Small intestine (tissue), 16 donors: ENCODE data around the gene NAPG. TPM values are rescaled to one million over a fixed set of nuclear protein-coding genes. Genes with fewer than 3 reads are reported as not detected.
A peak's percentile ranks its signal among the peaks of the same experiment; 100 is the strongest.

Source experiments
- DNase-seq, 2 donors: peaks; one replicate each; pipeline versions ENCODE4 v3.0.0 to v3.0.0-alpha.2; 2013
- FAIRE-seq: peaks from 2 replicates; lab custom pipeline; 2012; peaks lifted over from hg19 to GRCh38; lab: Jason Lieb, UNC
- H3K27ac ChIP-seq, 3 donors: one replicate each; pipeline ENCODE4 v1.5.1; 2013; ENCODE audit warnings: low read length in 2 of 3, mild to moderate bottlenecking in 2 of 3, control low read depth in 1 of 3, inconsistent platforms in 1 of 3, low read depth in 1 of 3, moderate library complexity in 1 of 3
- H3K27me3 ChIP-seq, 3 donors: one replicate each; pipeline ENCODE4 v1.6.1; 2013; ENCODE audit warnings: low read length in 3 of 3, inconsistent platforms in 1 of 3; ENCODE audit not compliant: control insufficient read depth in 3 of 3, insufficient read depth in 3 of 3
- H3K36me3 ChIP-seq, 3 donors: one replicate each; pipeline ENCODE4 v1.6.1; 2013; ENCODE audit warnings: low read length in 3 of 3, inconsistent platforms in 1 of 3, low read depth in 1 of 3, mild to moderate bottlenecking in 1 of 3, moderate library complexity in 1 of 3; ENCODE audit not compliant: control insufficient read depth in 3 of 3, insufficient read depth in 2 of 3
- H3K4me1 ChIP-seq, 3 donors: one replicate each; pipeline ENCODE4 v1.6.1; 2013; ENCODE audit warnings: low read length in 2 of 3, inconsistent platforms in 1 of 3, low read depth in 1 of 3, mild to moderate bottlenecking in 1 of 3, moderate library complexity in 1 of 3; ENCODE audit not compliant: control insufficient read depth in 3 of 3, insufficient read depth in 2 of 3
- H3K4me3 ChIP-seq, 3 donors: one replicate each; pipeline ENCODE4 v1.5.1; 2013; ENCODE audit warnings: low read length in 3 of 3, control low read depth in 1 of 3, inconsistent platforms in 1 of 3, low read depth in 1 of 3, mild to moderate bottlenecking in 1 of 3, moderate library complexity in 1 of 3
- H3K9me3 ChIP-seq, 2 donors: one replicate each; pipeline ENCODE4 v1.6.1; 2013; ENCODE audit warnings: low read depth in 1 of 2, low read length in 1 of 2; ENCODE audit not compliant: control insufficient read depth in 2 of 2, insufficient read depth in 1 of 2
- WGBS, 3 donors: extraction: QIAGEN DNeasy Blood & Tissue Kit; methylation state at CpG; one replicate each; pipeline ENCODE4 v1.1.7; 2013; 5-methylcytosine and 5-hydroxymethylcytosine counted together
- long read RNA-seq, 10 donors: transcript quantifications; one replicate each; lab custom pipeline, GENCODE V29; 2026
- polyA plus RNA-seq, 4 donors: library from polyadenylated mRNA; stranded (reverse) in 3 of 4; unstranded in 1 of 4; fragments of 200-250 nt in 3 of 4; fragments of 120-200 nt in 1 of 4; gene quantifications; one replicate each; pipeline versions ENCODE4 v1.2.1 to v1.2.3, GENCODE V29; 2013
- donor health status: healthy with polysubstance abuse.
- donor health status: control.
- donor health status: control.
- donor health status: Bipolar disorder and iron deficiency.
- donor health status: healthy.

Gene NAPG
- 10 to 100 TPM; 11.1 to 24.1 (median 16.3) TPM for polyA plus RNA-seq
- long read RNA-seq, donor 1, result 0 reads
- long read RNA-seq, donor 2, partial matches to known transcripts, result 0 of 1 reads
- long read RNA-seq, donor 2, other reads (novel, unspliced or antisense), result 0 of 1 reads
- long read RNA-seq, donor 3, result 0 reads
- long read RNA-seq, donor 4, result 0 reads
- long read RNA-seq, donor 5, result 0 reads
- long read RNA-seq, donor 6, partial matches to known transcripts, result 0 of 1 reads
- long read RNA-seq, donor 6, other reads (novel, unspliced or antisense), result 0 of 1 reads
- long read RNA-seq, donor 7, partial matches to known transcripts, result 0 of 2 reads
- long read RNA-seq, donor 7, other reads (novel, unspliced or antisense), result 0 of 2 reads
- long read RNA-seq, donor 8, result 0 reads
- long read RNA-seq, donor 9, result 0 reads
- long read RNA-seq, donor 10, partial matches to known transcripts, result 5 of 12 reads
- long read RNA-seq, donor 10, other reads (novel, unspliced or antisense), result 5 of 12 reads

- Histone ChIP-seq H3K4me3 (peak within 1 kb of the TSS; percentile 81 to 92 (median 92)), H3K27ac (peak within 1 kb of the TSS; percentile 69 to 94 (median 91)), H3K27me3 (peaks cover 0 to 3% (median 0%) of the 10 kb centered on the region in 3 donors), H3K9me3 (no peaks in the 10 kb centered on the region), H3K36me3 (no peaks in the 10 kb centered on the region), H3K4me1 (peaks cover 3 to 7% (median 5%) of the 10 kb centered on the region in 3 donors)
- 0 to 1% (median 1%) methylated on average over 53 to 68 of the region's 68 CpGs for WGBS, 3 donors
- DNase-seq, result peak; percentile 93 to 95
- no peak for FAIRE-seq
Measured at GRCh38 chr18:10525697-10526560, at the start of gene NAPG. Gene NAPG, plus strand, starts transcription at chr18:10526027. Its CDS starts 76 bp downstream, at chr18:10526103.

- H3K9me3 ChIP-seq, result no peaks in the 10 kb centered on the region
- H3K4me1 ChIP-seq, result peaks cover 0 to 10% (median 2%) of the 10 kb centered on the region in 3 donors
- FAIRE-seq (no peak), DNase-seq (no peak)
- H3K4me3 ChIP-seq, result no peak overlapping the region
- H3K27me3 ChIP-seq, result no peaks in the 10 kb centered on the region
- H3K36me3 ChIP-seq, result peaks cover 0 to 8% (median 0%) of the 10 kb centered on the region in 3 donors
- H3K27ac ChIP-seq, result no peak overlapping the region
- WGBS, 3 donors, result 44 to 62% (median 55%) methylated on average over 9 of the region's 9 CpGs
Measured at GRCh38 chr18:10476338-10476791, 49.5 kb upstream of the NAPG start.

- Histone ChIP-seq H3K4me1 (peaks cover 0 to 10% (median 2%) of the 10 kb centered on the region in 3 donors), H3K9me3 (no peaks in the 10 kb centered on the region), H3K27ac (no peak overlapping the region), H3K27me3 (no peaks in the 10 kb centered on the region), H3K4me3 (no peak overlapping the region), H3K36me3 (peaks cover 0 to 6% (median 0%) of the 10 kb centered on the region in 3 donors)
- FAIRE-seq, result no peak
- 53 to 70% (median 69%) methylated on average over 3 of the region's 3 CpGs for WGBS, 3 donors
- DNase-seq, result no peak
Measured at GRCh38 chr18:10477121-10477862, 48.5 kb upstream of the NAPG start.

DNA sequence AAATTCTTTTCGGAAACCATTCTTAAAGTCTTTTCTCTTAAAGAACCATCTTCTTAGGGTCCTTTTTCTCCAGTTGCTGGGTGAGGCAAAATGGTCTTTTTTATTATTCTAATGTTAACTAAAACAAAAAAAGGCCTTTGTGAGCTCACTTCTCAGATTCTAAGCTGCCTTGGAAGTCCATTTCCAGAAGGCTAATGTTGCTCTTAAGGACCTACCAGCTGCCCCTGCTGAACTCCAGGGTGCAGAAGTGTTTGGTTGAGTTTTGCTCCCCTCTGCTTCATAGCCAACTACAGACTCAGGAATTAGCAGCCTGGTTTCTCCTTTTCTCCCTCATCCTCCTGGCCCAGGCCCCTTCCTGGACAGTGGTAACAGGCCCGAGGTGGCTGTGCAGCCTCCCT is 48.0 kb upstream of the NAPG start:
- FAIRE-seq, result no peak
- 79 to 89% (median 87%) methylated on average over 2 of the region's 2 CpGs for WGBS, 3 donors

DNA sequence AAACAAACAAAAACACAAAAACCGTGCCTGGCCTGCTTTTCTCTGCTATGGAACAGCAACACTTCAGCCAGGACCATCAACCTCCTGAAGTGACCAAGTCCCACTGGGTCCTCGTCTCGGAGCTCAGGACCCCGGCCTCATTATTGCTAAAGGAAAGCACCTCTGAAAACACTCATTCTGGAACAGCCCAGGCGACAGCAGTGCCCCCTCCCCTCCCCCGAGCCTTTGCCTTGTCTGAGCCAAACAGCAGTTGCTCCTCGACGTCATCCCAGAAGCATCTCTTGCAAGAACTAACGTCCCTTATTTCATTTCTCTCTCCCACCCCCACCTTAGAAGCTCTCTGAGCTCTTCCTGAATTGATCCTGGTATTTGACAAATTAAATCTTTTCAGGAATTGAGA is 44.0 kb upstream of the NAPG start:
- DNase-seq (no peak), FAIRE-seq (no peak)
- WGBS, 3 donors, result 73 to 79% (median 74%) methylated on average over 9 of the region's 9 CpGs
- Histone ChIP-seq H3K36me3 (peaks cover 0 to 4% (median 0%) of the 10 kb centered on the region in 3 donors), H3K4me1 (peaks cover 0 to 2% (median 0%) of the 10 kb centered on the region in 3 donors), H3K4me3 (no peak overlapping the region), H3K27ac (no peak overlapping the region), H3K9me3 (no peaks in the 10 kb centered on the region), H3K27me3 (no peaks in the 10 kb centered on the region)

More for the DNA sequence above, 48.0 kb upstream of the NAPG start:
- Histone ChIP-seq H3K4me1 (peaks cover 0 to 10% (median 2%) of the 10 kb centered on the region in 3 donors), H3K27me3 (no peaks in the 10 kb centered on the region), H3K36me3 (peaks cover 0 to 6% (median 0%) of the 10 kb centered on the region in 3 donors), H3K9me3 (no peaks in the 10 kb centered on the region), H3K27ac (no peak overlapping the region), H3K4me3 (no peak overlapping the region)
- DNase-seq, result no peak

DNA sequence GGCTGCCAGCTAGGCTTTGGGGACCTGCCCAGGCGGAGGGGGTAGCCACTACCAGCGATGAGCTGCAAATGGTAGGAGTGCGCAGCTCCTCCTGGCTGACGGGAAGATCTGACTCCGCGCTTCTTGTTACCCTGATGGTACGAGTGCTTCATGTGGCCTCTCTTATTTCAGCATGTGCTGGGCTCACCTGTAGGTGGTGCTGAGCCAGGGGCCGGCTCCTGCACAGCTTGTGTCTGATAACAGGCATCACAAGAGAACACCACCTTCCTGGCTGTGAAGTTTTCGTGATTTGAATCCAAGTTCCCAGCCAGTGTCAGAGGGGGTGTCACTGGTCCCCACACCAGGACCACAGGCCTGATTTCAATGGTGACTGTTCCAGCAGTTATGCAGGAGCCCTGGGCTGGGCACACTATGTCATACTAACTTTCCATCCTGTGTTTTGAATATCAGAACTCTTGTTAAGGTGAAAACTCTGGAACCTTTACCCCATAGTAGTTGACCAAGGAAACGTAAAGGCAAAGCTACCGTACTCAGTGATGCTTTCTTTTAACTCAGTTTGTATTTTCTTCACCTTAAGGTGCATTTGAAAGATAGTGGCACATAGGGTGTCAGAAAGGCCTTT is 43.4 kb upstream of the NAPG start:
- peaks cover 0 to 4% (median 0%) of the 10 kb centered on the region in 3 donors for H3K36me3 ChIP-seq
- no peak overlapping the region for H3K27ac ChIP-seq
- WGBS, 3 donors, result 90 to 96% (median 93%) methylated on average over 9 to 11 of the region's 11 CpGs
- FAIRE-seq (no peak), DNase-seq (no peak)
- no peaks in the 10 kb centered on the region for H3K27me3 ChIP-seq
- no peak overlapping the region for H3K4me3 ChIP-seq
- no peaks in the 10 kb centered on the region for H3K4me1 ChIP-seq
- no peaks in the 10 kb centered on the region for H3K9me3 ChIP-seq

DNA sequence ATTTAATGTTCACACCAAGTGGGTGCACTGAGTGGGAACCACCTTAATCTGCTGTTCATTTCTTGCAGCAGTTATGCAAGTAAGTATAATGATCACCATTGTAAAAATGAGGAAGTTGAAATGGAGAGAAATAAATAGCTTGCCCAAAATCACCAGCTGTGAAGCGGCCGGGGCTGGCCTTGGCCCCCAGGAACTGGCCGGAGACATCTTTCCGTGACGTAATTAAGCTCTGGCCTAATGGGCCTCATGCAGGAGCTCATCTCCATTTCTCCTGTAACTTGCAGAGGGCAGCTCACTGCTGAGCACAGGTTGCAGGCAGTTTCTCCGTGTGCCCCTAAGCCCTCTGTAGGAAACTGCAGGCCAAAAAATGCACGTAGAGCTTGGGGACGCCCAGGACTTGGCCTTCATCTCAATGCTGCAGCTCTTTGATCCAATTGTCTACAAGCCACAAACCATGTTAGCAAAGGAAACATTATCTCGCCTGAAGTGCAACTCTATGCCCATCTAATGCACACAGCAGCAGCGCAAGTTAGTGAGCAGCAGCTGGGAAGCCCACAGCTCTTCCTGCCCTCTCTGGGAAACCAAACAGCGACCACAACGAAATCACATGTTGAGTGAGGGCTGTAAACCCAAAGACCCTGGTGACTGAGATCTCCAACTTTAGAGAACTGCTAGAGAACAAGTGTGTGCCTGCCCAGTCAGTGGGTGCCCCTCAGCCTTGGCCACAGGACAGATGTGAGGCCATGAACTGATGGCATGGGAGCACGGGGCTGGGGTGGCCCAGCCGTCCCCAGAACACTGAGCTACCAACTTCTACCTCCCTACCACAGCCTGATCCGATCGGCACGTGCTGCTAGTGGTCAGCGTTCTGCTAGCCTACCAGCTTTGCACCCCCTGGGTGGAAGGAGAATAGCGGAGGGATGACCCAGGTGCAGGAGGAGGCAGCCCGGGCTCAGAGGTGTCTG is 42.6 kb upstream of the NAPG start:
- Histone ChIP-seq H3K36me3 (peaks cover 0 to 2% (median 0%) of the 10 kb centered on the region in 3 donors), H3K27me3 (no peaks in the 10 kb centered on the region), H3K27ac (no peak overlapping the region), H3K4me3 (no peak overlapping the region), H3K9me3 (no peaks in the 10 kb centered on the region), H3K4me1 (no peaks in the 10 kb centered on the region)
- WGBS, 3 donors, result 72 to 87% (median 73%) methylated on average over 20 of the region's 20 CpGs
- no peak for DNase-seq
- no peak for FAIRE-seq
